Measurements from ENCODE around the gene ADGRV1.
"Not testable (repeated sequence)": the region's sequence is repeated elsewhere in the genome, so short reads cannot be mapped to it uniquely, and the experiment has no call there.

Gene ADGRV1

GRCh38 chr5:90965110-90965685 is 406.6 kb downstream of the ADGRV1 start:
- no peaks in the 10 kb centered on the region for H3K27me3 ChIP-seq (ENCODE audit: control insufficient read depth in 1 of 2, insufficient read depth in 2 of 2, low read length in 2 of 2)
- no peak overlapping the region for H3K27ac ChIP-seq (ENCODE audit: low read length)
- H3K36me3 ChIP-seq (ENCODE audit: control insufficient read depth in 2 of 2, insufficient read depth in 2 of 2, low read length in 2 of 2) = no peaks in the 10 kb centered on the region
- H3K4me1 ChIP-seq (ENCODE audit: control insufficient read depth, insufficient read depth, low read length) = no peaks in the 10 kb centered on the region
- H3K9me3 ChIP-seq (ENCODE audit: control insufficient read depth in 2 of 2, low read length in 2 of 2) = no peaks in the 10 kb centered on the region
- no peak overlapping the region for H3K9ac ChIP-seq (ENCODE audit: low read length in 2 of 2)
- no peak overlapping the region for H3K4me3 ChIP-seq (ENCODE audit: low read length in 2 of 2)

GRCh38 chr5:90967443-90967842 is 408.8 kb downstream of the ADGRV1 start:
- H3K27me3 ChIP-seq (ENCODE audit: control insufficient read depth in 1 of 2, insufficient read depth in 2 of 2, low read length in 2 of 2) = no peaks in the 10 kb centered on the region
- H3K4me1 ChIP-seq (ENCODE audit: control insufficient read depth, insufficient read depth, low read length) = no peaks in the 10 kb centered on the region
- H3K9me3 ChIP-seq (ENCODE audit: control insufficient read depth in 2 of 2, low read length in 2 of 2) = no peaks in the 10 kb centered on the region
- H3K36me3 ChIP-seq (ENCODE audit: control insufficient read depth in 2 of 2, insufficient read depth in 2 of 2, low read length in 2 of 2) = no peaks in the 10 kb centered on the region
- no peak overlapping the region for H3K9ac ChIP-seq (ENCODE audit: low read length in 2 of 2)
- H3K4me3 ChIP-seq (ENCODE audit: low read length in 2 of 2) = no peak overlapping the region
- no peak overlapping the region for H3K27ac ChIP-seq (ENCODE audit: low read length)

DNA sequence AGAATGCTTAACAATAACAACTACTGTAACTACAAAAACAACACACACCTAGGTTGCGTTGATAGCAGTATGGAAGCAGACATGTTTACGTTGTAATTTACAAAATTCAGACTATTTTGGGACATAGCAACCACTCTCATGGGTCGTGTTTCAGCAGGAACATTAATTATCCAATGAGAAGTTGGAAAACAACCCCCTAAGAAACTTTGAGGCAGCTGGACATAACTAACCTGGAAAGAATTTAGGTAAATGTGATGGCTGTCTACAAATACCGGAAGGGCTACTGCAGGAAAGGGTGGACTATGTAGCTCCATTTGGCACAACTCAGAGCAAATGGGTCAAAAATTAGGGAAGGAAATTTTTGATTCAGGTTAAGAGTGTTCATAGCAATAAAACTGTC is 409.3 kb downstream of the ADGRV1 start:
- H3K36me3 ChIP-seq (ENCODE audit: control insufficient read depth in 2 of 2, insufficient read depth in 2 of 2, low read length in 2 of 2) = no peaks in the 10 kb centered on the region

DNA sequence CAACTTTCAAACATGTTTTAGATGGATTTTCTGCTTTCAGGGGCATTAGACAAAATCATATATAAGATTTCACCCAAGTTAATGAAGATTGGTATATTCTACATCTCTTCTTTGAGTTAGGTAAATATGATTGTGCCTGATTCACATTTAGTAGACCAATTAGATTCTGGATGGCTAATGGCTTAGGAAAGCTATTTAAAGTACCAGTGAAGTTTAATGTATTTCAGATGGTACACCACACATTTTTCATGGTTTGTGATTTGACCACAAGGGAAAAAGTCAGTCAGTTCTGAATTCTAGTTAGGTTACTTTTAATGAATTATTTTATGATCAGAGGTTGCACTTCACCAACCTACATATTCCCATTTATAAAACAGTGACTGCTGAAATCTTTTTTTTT is 409.7 kb downstream of the ADGRV1 start:
- Histone ChIP-seq H3K36me3 (ENCODE audit: control insufficient read depth in 2 of 2, insufficient read depth in 2 of 2, low read length in 2 of 2) (no peaks in the 10 kb centered on the region), H3K9ac (ENCODE audit: low read length in 2 of 2) (no peak overlapping the region), H3K9me3 (ENCODE audit: control insufficient read depth in 2 of 2, low read length in 2 of 2) (no peaks in the 10 kb centered on the region), H3K27me3 (ENCODE audit: control insufficient read depth in 1 of 2, insufficient read depth in 2 of 2, low read length in 2 of 2) (no peaks in the 10 kb centered on the region), H3K27ac (ENCODE audit: low read length) (no peak overlapping the region), H3K4me1 (ENCODE audit: control insufficient read depth, insufficient read depth, low read length) (no peaks in the 10 kb centered on the region), H3K4me3 (ENCODE audit: low read length in 2 of 2) (no peak overlapping the region)

More for the DNA sequence above, 409.3 kb downstream of the ADGRV1 start:
- Histone ChIP-seq H3K4me3 (ENCODE audit: low read length in 2 of 2) (no peak overlapping the region), H3K9me3 (ENCODE audit: control insufficient read depth in 2 of 2, low read length in 2 of 2) (no peaks in the 10 kb centered on the region), H3K4me1 (ENCODE audit: control insufficient read depth, insufficient read depth, low read length) (no peaks in the 10 kb centered on the region), H3K9ac (ENCODE audit: low read length in 2 of 2) (no peak overlapping the region), H3K27ac (ENCODE audit: low read length) (no peak overlapping the region), H3K27me3 (ENCODE audit: control insufficient read depth in 1 of 2, insufficient read depth in 2 of 2, low read length in 2 of 2) (no peaks in the 10 kb centered on the region)

- H3K9ac ChIP-seq (ENCODE audit: low read length in 2 of 2); H3K4me3 ChIP-seq (ENCODE audit: low read length in 2 of 2); H3K9me3 ChIP-seq (ENCODE audit: control insufficient read depth in 2 of 2, low read length in 2 of 2); H3K27ac ChIP-seq (ENCODE audit: low read length); H3K36me3 ChIP-seq (ENCODE audit: control insufficient read depth in 2 of 2, insufficient read depth in 2 of 2, low read length in 2 of 2); H3K27me3 ChIP-seq (ENCODE audit: control insufficient read depth in 1 of 2, insufficient read depth in 2 of 2, low read length in 2 of 2); H3K4me1 ChIP-seq (ENCODE audit: control insufficient read depth, insufficient read depth, low read length): not testable (repeated sequence)
Observed at GRCh38 chr5:90969945-90970344, 411.3 kb downstream of the ADGRV1 start.

- Histone ChIP-seq H3K4me3 (ENCODE audit: low read length in 2 of 2) (no peak overlapping the region), H3K27me3 (ENCODE audit: control insufficient read depth in 1 of 2, insufficient read depth in 2 of 2, low read length in 2 of 2) (no peaks in the 10 kb centered on the region), H3K27ac (ENCODE audit: low read length) (no peak overlapping the region), H3K9me3 (ENCODE audit: control insufficient read depth in 2 of 2, low read length in 2 of 2) (no peaks in the 10 kb centered on the region), H3K4me1 (ENCODE audit: control insufficient read depth, insufficient read depth, low read length) (no peaks in the 10 kb centered on the region), H3K36me3 (ENCODE audit: control insufficient read depth in 2 of 2, insufficient read depth in 2 of 2, low read length in 2 of 2) (no peaks in the 10 kb centered on the region), H3K9ac (ENCODE audit: low read length in 2 of 2) (no peak overlapping the region)
Observed at GRCh38 chr5:90981177-90981576, 422.6 kb downstream of the ADGRV1 start.

DNA sequence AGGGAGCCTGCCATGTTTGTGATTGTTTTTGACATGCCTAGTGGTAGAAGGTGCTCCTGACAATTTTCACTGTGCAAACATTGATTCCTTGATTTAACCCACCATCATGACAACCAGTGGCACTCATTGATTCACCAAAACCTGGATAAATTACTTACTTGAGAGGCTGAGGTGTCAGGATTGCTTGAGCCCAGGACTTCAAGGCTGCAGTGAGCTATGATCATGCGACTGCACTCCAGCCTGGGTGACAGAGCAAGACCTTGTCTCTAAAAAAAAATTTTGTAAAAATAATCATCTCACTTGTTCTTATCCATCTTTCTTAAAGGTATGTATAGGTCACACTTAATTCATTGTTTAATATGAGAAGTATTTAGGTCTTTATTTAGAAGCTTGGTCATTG is 423.2 kb downstream of the ADGRV1 start:
- H3K27ac ChIP-seq (ENCODE audit: low read length) = no peak overlapping the region
- H3K27me3 ChIP-seq (ENCODE audit: control insufficient read depth in 1 of 2, insufficient read depth in 2 of 2, low read length in 2 of 2) = no peaks in the 10 kb centered on the region
- no peak overlapping the region for H3K4me3 ChIP-seq (ENCODE audit: low read length in 2 of 2)
- H3K9me3 ChIP-seq (ENCODE audit: control insufficient read depth in 2 of 2, low read length in 2 of 2) = no peaks in the 10 kb centered on the region
- no peaks in the 10 kb centered on the region for H3K4me1 ChIP-seq (ENCODE audit: control insufficient read depth, insufficient read depth, low read length)
- H3K9ac ChIP-seq (ENCODE audit: low read length in 2 of 2) = no peak overlapping the region
- H3K36me3 ChIP-seq (ENCODE audit: control insufficient read depth in 2 of 2, insufficient read depth in 2 of 2, low read length in 2 of 2) = no peaks in the 10 kb centered on the region

GRCh38 chr5:90982576-90982975 is 424.0 kb downstream of the ADGRV1 start:
- H3K9ac ChIP-seq (ENCODE audit: low read length in 2 of 2) = no peak overlapping the region
- no peaks in the 10 kb centered on the region for H3K27me3 ChIP-seq (ENCODE audit: control insufficient read depth in 1 of 2, insufficient read depth in 2 of 2, low read length in 2 of 2)
- no peaks in the 10 kb centered on the region for H3K9me3 ChIP-seq (ENCODE audit: control insufficient read depth in 2 of 2, low read length in 2 of 2)
- H3K36me3 ChIP-seq (ENCODE audit: control insufficient read depth in 2 of 2, insufficient read depth in 2 of 2, low read length in 2 of 2) = no peaks in the 10 kb centered on the region
- H3K4me3 ChIP-seq (ENCODE audit: low read length in 2 of 2) = no peak overlapping the region
- no peaks in the 10 kb centered on the region for H3K4me1 ChIP-seq (ENCODE audit: control insufficient read depth, insufficient read depth, low read length)
- no peak overlapping the region for H3K27ac ChIP-seq (ENCODE audit: low read length)

DNA sequence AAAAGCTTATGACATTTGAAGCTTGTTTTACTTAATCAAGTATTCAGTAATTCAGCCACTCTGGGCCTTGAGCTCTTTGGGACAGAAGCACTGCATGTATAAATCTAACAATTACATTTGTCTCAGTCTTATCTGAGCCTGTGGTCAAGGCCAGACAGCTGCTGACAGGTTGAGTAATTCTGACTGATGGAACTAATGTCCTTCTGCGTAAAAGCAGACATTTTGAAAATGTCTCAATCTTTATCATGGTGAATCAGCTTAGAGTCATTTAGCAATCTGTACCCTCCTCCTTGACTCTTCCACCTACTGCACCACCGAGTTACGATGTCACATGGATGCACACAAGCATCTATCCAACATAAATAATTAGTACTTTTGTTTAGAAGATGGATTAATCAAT is 424.6 kb downstream of the ADGRV1 start:
- no peaks in the 10 kb centered on the region for H3K9me3 ChIP-seq (ENCODE audit: control insufficient read depth in 2 of 2, low read length in 2 of 2)
- no peak overlapping the region for H3K4me3 ChIP-seq (ENCODE audit: low read length in 2 of 2)
- no peak overlapping the region for H3K27ac ChIP-seq (ENCODE audit: low read length)
- H3K4me1 ChIP-seq (ENCODE audit: control insufficient read depth, insufficient read depth, low read length) = no peaks in the 10 kb centered on the region
- H3K36me3 ChIP-seq (ENCODE audit: control insufficient read depth in 2 of 2, insufficient read depth in 2 of 2, low read length in 2 of 2) = no peaks in the 10 kb centered on the region
- H3K27me3 ChIP-seq (ENCODE audit: control insufficient read depth in 1 of 2, insufficient read depth in 2 of 2, low read length in 2 of 2) = no peaks in the 10 kb centered on the region
- H3K9ac ChIP-seq (ENCODE audit: low read length in 2 of 2) = no peak overlapping the region

DNA sequence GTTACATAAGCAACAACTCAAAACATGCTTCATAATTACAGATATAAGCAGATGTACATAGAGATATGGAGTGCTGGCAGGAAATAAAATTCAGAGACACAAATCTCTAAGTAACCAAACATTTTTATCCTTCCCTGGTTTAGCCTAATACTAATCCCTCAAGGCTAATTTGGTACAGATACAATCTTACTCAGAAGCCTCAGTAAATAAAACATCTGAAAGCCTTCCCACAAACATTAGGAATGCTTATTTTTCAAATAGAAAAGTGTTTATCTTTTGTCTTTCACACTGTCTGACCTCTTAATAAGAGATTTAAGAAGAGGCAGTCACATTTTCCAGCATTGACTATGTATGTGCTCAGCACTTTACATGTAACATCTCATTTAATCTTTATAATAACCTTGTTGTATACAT is 425.1 kb downstream of the ADGRV1 start:
- Histone ChIP-seq H3K27me3 (ENCODE audit: control insufficient read depth in 1 of 2, insufficient read depth in 2 of 2, low read length in 2 of 2) (no peaks in the 10 kb centered on the region), H3K4me3 (ENCODE audit: low read length in 2 of 2) (no peak overlapping the region), H3K9me3 (ENCODE audit: control insufficient read depth in 2 of 2, low read length in 2 of 2) (no peaks in the 10 kb centered on the region), H3K9ac (ENCODE audit: low read length in 2 of 2) (no peak overlapping the region), H3K27ac (ENCODE audit: low read length) (no peak overlapping the region), H3K36me3 (ENCODE audit: control insufficient read depth in 2 of 2, insufficient read depth in 2 of 2, low read length in 2 of 2) (no peaks in the 10 kb centered on the region), H3K4me1 (ENCODE audit: control insufficient read depth, insufficient read depth, low read length) (no peaks in the 10 kb centered on the region)

GRCh38 chr5:90985341-90985740 is 426.7 kb downstream of the ADGRV1 start:
- Histone ChIP-seq H3K4me3 (ENCODE audit: low read length in 2 of 2) (no peak overlapping the region), H3K27me3 (ENCODE audit: control insufficient read depth in 1 of 2, insufficient read depth in 2 of 2, low read length in 2 of 2) (no peaks in the 10 kb centered on the region), H3K9ac (ENCODE audit: low read length in 2 of 2) (no peak overlapping the region), H3K27ac (ENCODE audit: low read length) (no peak overlapping the region), H3K36me3 (ENCODE audit: control insufficient read depth in 2 of 2, insufficient read depth in 2 of 2, low read length in 2 of 2) (no peaks in the 10 kb centered on the region), H3K4me1 (ENCODE audit: control insufficient read depth, insufficient read depth, low read length) (no peaks in the 10 kb centered on the region), H3K9me3 (ENCODE audit: control insufficient read depth in 2 of 2, low read length in 2 of 2) (no peaks in the 10 kb centered on the region)

All from stomach smooth muscle (tissue), 2 donors.